Activated CD4-positive, alpha-beta T cell treated with anti-CD3 and anti-CD28 coated beads, Interleukin-2, Interleukin-4, amounts not matched to agents 100 ng/mL and 50 ng/mL, durations not matched to agents 16 hours and 8 hours (primary cell): ENCODE data around the gene FAM171A2.
A peak's percentile ranks its signal among the peaks of the same experiment; 100 is the strongest.
"Not testable (repeated sequence)": the region's sequence is repeated elsewhere in the genome, so short reads cannot be mapped to it uniquely, and the experiment has no call there.

Experiments used
- DNase-seq: peaks from one replicate; pipeline ENCODE4 v3.0.0-alpha.2; 2020; ENCODE audit warnings: low spot score

The FAM171A2 gene

GRCh38 chr17:44383861-44384260 lies 20.2 kb upstream of the FAM171A2 start:
- DNase-seq = no peak

- DNase-seq = no peak
These were observed 19.7 kb upstream of the FAM171A2 start for GRCh38 chr17:44383363-44383762.

- no peak for DNase-seq
These were observed 19.3 kb upstream of the FAM171A2 start for GRCh38 chr17:44382917-44383316.

- no peak for DNase-seq
These were observed 18.2 kb upstream of the FAM171A2 start for GRCh38 chr17:44381810-44382305.

GRCh38 chr17:44380767-44381166 lies 17.1 kb upstream of the FAM171A2 start:
- no peak for DNase-seq

GRCh38 chr17:44379887-44380286 lies 16.2 kb upstream of the FAM171A2 start:
- no peak for DNase-seq

GRCh38 chr17:44378171-44378705 lies 14.6 kb upstream of the FAM171A2 start:
- DNase-seq = no peak

GRCh38 chr17:44376779-44377178 lies 13.1 kb upstream of the FAM171A2 start:
- DNase-seq = no peak

GRCh38 chr17:44376124-44376523 lies 12.5 kb upstream of the FAM171A2 start:
- peak; percentile 17 for DNase-seq

- no peak for DNase-seq
These were observed 11.8 kb upstream of the FAM171A2 start for GRCh38 chr17:44375196-44376017.

GRCh38 chr17:44374306-44375195 lies 10.9 kb upstream of the FAM171A2 start:
- DNase-seq = no peak

GRCh38 chr17:44372036-44372435 lies 8.4 kb upstream of the FAM171A2 start:
- DNase-seq = no peak

- not testable (repeated sequence) for DNase-seq
These were observed 5.9 kb upstream of the FAM171A2 start for GRCh38 chr17:44369414-44370023.

- DNase-seq = not testable (repeated sequence)
These were observed 5.0 kb upstream of the FAM171A2 start for GRCh38 chr17:44368391-44369243.

GRCh38 chr17:44367231-44367979 lies 3.8 kb upstream of the FAM171A2 start:
- DNase-seq = no peak

GRCh38 chr17:44365051-44365450 lies 1.4 kb upstream of the FAM171A2 start:
- not testable (repeated sequence) for DNase-seq

- DNase-seq = no peak
These were observed 572 bp downstream of the FAM171A2 start for GRCh38 chr17:44362949-44363612.

GRCh38 chr17:44362459-44362948 lies 1.1 kb downstream of the FAM171A2 start:
- no peak for DNase-seq
